Upper lobe of left lung (tissue), 4 donors: ENCODE results near the gene ZNF467.

Experiments used
- POLR2AphosphoS5 ChIP-seq, 2 donors: sonication (generic); formaldehyde crosslinking; IDR thresholded peaks; one replicate each; pipeline ENCODE4 v1.5.1; 2017; ENCODE audit warnings: antibody characterized with exemption in 2 of 2
- TF ChIP-seq, protein P1 (sequence below), 6 experiments: fragments of 450-650 bp in 4 of 6; fragments of 200-600 bp in 2 of 6; sonication (generic) in 2 of 6; IDR thresholded peaks; one replicate each; pipeline ENCODE4 v1.5.1; 2016 to 2019; ENCODE audit warnings: antibody characterized with exemption in 6 of 6

DNA sequence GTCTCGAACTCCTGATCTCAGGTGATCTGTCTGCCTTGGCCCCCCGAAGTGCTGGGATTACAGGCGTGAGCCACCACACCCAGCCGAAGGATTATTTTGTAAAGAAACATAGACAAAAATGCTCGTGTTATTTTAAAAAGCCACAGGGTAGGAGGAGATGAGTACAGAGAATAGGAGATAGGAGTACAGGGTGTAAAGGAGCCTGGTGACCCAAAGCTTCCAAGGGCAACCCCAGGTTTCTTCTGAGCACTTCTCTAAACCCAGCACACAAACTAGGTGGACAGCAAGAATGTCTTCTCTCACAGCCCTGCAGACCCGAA lies 54.7 kb downstream of the ZNF467 start:
- TF ChIP-seq, protein P1, sequence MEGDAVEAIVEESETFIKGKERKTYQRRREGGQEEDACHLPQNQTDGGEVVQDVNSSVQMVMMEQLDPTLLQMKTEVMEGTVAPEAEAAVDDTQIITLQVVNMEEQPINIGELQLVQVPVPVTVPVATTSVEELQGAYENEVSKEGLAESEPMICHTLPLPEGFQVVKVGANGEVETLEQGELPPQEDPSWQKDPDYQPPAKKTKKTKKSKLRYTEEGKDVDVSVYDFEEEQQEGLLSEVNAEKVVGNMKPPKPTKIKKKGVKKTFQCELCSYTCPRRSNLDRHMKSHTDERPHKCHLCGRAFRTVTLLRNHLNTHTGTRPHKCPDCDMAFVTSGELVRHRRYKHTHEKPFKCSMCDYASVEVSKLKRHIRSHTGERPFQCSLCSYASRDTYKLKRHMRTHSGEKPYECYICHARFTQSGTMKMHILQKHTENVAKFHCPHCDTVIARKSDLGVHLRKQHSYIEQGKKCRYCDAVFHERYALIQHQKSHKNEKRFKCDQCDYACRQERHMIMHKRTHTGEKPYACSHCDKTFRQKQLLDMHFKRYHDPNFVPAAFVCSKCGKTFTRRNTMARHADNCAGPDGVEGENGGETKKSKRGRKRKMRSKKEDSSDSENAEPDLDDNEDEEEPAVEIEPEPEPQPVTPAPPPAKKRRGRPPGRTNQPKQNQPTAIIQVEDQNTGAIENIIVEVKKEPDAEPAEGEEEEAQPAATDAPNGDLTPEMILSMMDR (IDR thresholded peaks at IDR 0.05): no peak
- TF ChIP-seq POLR2AphosphoS5 (IDR thresholded peaks at IDR 0.05): no peak
